ENCODE results near the gene CWH43.
"Not testable (repeated sequence)": the region's sequence is repeated elsewhere in the genome, so short reads cannot be mapped to it uniquely, and the experiment has no call there.

GRCh38 chr4:49103436-49104136 is 117.5 kb downstream of the CWH43 start:
- not testable (repeated sequence) for TF ChIP-seq CTCF (IDR thresholded peaks at IDR 0.05); ZFX (IDR thresholded peaks at IDR 0.05; ENCODE audit: borderline replicate concordance)

Data from 22Rv1 (cell line).